T1000 (cell line): ENCODE measurements around the gene CES5A.
"Not testable (repeated sequence)": the region's sequence is repeated elsewhere in the genome, so short reads cannot be mapped to it uniquely, and the experiment has no call there.

Experiments used
- DNase-seq: peaks from one replicate; lab custom pipeline; 2025; ENCODE audit warnings: mixed read lengths; lab: John Stamatoyannopoulos, UW

The CES5A gene

GRCh38 chr16:55830658-55831294 lies 44.4 kb downstream of the CES5A start:
- no peak for DNase-seq

DNA sequence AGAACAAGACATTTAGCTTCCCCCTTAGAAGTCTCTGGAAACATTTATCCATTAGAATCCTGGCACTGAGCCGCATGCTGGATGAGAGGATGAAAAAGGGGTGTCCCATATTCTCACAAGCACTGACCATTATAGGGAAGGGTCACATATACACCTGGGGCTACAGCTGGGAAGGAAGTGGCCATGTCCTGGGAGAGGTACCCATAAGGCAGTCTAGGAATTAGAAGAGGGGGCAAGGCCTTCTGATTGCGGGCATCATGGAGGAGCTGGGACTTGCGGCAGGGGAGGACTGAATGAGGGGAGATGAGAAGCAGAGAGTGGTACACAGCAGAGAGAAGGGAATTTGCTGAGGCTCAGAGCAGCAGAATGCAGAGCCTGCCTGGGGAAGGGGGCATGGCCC lies 45.9 kb downstream of the CES5A start:
- DNase-seq, result not testable (repeated sequence)

DNA sequence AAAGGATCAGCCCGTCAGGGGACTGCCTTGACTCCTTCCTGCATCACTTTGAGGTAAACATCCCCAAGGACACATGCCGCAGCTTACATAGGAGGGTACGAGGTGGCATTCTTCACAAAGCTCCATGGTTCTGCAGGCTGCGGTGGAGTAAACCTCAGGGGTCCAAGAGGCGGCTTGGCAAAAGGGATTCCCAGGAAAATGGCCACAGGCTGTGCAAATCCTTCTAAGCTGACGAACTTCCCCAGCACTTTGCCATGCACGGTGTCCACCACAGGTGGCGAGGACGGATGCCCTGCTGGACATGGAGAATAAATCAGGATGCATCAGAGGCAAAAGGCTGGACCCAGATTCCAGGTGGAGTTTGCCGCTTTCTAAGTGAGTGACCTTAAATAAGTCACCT lies 46.5 kb downstream of the CES5A start:
- DNase-seq, result no peak

DNA sequence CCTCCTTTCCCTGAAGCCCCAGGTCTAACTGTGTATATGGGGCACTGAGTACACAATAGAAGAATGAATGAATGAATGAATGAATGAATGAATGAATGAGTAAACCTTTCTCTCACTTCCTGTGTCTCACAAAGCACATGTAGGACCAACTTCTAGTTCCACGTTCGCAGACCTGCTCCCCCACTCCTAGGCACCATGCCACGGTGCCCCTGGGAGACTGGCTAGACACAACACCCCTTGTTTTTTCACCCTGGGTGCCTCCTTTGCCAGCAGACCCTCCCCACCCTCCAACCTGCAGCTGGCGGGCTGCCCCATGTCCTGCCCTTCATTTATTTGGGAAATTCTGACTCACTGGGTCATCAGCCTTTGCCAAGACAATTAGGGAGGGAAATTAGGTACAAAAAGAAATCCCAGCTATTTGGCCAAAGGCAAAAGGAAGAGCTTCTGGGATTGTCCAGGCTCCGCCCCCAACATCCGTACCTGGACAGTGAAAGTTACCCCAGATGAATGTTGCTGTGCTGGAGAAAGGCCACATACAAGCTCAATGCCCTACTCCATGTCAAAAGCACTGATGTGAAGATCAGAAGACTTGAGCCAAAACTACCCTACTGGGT lies 50.0 kb downstream of the CES5A start:
- DNase-seq, result no peak

GRCh38 chr16:55824473-55825000 lies 50.6 kb downstream of the CES5A start:
- DNase-seq, result no peak

- no peak for DNase-seq
These were observed 52.8 kb downstream of the CES5A start for GRCh38 chr16:55822280-55822810.

GRCh38 chr16:55821210-55821609 lies 54.0 kb downstream of the CES5A start:
- DNase-seq, result no peak

DNA sequence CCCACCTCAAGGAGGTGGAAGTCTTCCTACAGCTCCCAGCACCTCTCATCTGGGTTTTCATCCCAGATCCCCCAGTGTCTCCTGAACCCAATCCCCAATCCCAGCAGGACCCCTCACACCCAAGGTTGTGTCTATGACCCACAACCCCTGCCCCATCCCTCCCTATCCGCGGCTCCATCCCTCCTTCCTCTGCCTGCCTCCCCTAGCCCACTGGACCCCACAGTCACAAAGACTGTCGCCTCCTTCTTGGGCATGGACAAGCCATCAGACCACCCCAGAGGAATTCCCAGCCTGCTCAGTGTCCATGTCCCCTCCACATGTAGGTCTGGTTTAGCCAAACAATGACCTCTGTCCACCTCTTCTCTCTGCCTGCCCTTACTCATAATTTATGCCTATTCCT lies 54.6 kb downstream of the CES5A start:
- DNase-seq, result no peak

GRCh38 chr16:55817236-55817912 lies 57.8 kb downstream of the CES5A start:
- no peak for DNase-seq

GRCh38 chr16:55816222-55816621 lies 59.0 kb downstream of the CES5A start:
- not testable (repeated sequence) for DNase-seq

- no peak for DNase-seq
These were observed 59.9 kb downstream of the CES5A start for GRCh38 chr16:55815320-55815719.

DNA sequence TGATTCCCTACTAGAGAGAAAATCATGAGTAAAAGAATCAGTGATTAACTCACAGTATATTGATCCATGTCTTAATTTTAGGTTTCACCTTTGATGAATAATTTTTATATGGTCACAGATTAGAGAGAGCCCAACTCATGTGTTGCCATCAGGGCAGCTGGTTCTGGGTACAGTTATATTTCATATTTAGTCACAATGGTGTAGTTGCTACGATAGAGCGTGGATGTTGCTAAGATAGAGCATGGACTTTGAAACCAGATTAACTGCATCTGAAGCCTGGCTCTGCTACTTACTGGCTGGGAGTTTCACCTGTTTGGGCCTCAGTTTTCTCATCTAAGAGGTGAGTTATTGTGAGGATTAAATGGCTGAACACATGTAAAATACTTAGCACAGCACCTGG lies 61.0 kb downstream of the CES5A start:
- DNase-seq, result not testable (repeated sequence)

- not testable (repeated sequence) for DNase-seq
These were observed 61.4 kb downstream of the CES5A start for GRCh38 chr16:55813730-55814129.

DNA sequence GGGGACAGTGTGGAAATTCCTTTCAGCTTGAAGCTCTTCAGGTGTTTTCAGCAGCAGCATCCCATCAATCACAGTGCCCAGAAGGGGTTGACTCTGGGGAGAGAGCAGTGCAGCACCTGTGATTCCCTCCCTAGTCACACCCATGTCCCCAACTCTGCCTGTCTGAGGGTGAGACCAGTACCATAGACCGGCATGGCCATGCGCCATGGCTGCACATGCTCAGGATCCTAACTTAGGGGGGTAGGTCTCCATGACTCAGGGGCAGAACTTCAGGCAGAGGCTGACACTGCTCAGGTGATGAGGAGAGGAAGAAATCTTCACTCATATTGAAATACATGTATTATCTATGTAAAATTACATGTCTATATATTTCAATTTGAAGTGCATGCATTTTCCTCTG lies 62.2 kb downstream of the CES5A start:
- DNase-seq, result no peak

DNA sequence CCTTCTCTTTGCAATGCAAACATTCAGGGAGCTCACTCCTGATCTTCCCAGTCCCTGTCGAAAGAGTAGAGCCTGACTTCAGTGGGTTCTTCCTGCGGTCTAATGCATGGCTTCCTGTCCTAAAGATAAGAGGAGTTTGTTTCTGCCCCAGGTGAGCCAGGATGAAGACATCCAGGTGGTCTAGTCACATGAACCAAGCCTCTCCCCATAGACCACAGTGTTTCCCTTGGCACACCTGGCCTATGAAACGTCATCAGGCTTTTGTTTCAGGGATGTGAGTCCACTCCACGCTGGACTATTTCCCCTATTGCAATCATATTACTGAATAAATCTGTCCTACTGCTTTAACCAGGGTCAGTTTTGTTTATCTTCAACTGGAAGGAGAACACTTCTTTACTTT lies 63.4 kb downstream of the CES5A start:
- no peak for DNase-seq

DNA sequence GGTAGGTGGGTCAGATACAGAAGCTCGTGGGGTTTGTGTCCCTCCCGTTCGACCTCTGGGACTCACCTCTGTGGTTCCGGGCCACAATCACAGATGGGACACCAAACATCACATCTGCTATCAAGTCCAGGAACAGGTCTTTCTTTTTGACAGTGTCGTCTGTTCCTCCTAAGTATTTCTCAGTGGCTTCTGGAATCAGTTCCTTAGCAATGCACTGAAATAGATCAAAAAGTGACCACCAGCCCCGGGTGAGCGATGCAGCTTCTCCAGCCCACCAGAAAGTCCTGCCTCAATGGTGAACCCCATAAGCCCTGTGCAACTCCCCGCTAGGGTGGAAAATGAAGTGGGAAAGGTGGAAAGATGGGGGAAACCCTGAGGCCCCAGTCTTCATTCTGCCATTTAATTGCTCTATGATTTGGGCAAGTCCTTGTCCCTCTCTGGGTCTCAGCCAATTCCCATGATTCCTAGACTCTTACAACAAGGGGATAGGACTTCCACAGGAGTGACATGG lies 64.7 kb downstream of the CES5A start:
- no peak for DNase-seq

DNA sequence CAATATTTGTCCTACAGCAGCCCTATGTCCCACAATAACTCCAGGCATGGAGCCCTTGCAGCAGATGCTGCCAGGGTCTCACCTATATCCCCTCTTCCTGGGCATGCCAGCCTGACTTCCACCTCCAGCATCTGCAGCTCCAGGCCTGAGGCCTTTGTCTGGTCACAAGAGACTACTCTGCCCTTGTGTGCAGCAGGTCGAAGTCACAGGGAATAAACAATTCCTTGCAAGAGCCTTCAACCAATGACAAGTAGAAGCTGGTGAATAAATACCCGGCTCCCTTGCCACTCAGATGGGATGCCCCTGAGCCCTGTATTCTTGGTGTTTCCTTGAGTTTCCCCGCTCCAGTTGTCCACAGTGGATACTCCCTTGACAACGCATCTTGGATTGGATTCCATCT lies 65.3 kb downstream of the CES5A start:
- DNase-seq, result no peak

DNA sequence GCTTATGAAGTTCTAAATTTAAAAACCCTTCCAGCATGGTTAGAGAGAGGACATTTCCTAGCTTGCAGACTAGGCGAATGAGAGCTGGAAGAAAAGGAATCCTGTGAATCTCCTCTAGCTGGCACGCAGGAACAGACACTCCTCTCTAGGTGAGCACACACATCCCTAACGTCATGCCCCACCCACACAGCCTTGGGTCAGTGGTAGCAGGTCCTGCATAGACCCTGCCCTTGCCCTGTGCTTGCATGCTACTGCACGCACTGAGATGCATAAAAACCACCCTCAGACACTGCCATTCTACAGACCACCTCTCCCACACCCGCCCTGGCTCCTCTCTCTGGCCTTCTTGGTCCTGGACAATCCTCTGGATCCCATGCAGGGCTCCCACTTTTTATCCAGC lies 65.8 kb downstream of the CES5A start:
- no peak for DNase-seq

GRCh38 chr16:55808286-55808685 lies 66.9 kb downstream of the CES5A start:
- not testable (repeated sequence) for DNase-seq

DNA sequence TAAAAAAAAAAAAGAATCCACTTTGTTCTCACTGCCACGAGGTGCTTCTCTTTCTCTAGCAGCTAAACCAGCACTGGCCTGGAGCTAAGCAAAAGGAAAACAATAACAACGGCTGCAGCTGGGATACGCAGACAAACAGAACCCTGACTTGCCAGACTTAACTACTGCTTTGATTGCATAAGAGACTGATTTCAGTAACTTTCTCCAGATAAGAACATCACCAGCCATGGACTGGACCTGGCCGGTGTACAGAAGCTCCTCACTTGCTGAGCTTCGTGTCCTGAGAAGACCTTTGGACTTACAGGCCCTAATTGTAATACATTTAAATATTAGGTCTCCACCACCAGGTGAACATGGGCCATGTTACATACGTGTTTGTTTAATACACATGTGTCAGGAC lies 70.1 kb downstream of the CES5A start:
- not testable (repeated sequence) for DNase-seq

GRCh38 chr16:55803681-55804080 lies 71.5 kb downstream of the CES5A start:
- not testable (repeated sequence) for DNase-seq
